DMS153 (cell line): ENCODE measurements around the gene APBB2.

ENCODE experiments used
- DNase-seq: peaks from one replicate; lab custom pipeline; 2025; lab: John Stamatoyannopoulos, UW

The APBB2 gene

GRCh38 chr4:41189076-41189475 lies 25.3 kb downstream of the APBB2 start:
- DNase-seq: no peak

GRCh38 chr4:41185614-41186592 lies 28.4 kb downstream of the APBB2 start:
- DNase-seq: no peak

GRCh38 chr4:41184009-41184408 lies 30.3 kb downstream of the APBB2 start:
- DNase-seq: no peak

GRCh38 chr4:41183021-41183553 lies 31.3 kb downstream of the APBB2 start:
- DNase-seq: no peak

- DNase-seq: no peak
Observed at GRCh38 chr4:41181037-41181436, 33.3 kb downstream of the APBB2 start.

- DNase-seq: no peak
Observed at GRCh38 chr4:41179498-41180195, 34.7 kb downstream of the APBB2 start.

- DNase-seq: no peak
Observed at GRCh38 chr4:41178372-41179370, 35.7 kb downstream of the APBB2 start.

GRCh38 chr4:41177016-41177415 lies 37.3 kb downstream of the APBB2 start:
- DNase-seq: no peak

GRCh38 chr4:41176340-41176739 lies 38.0 kb downstream of the APBB2 start:
- DNase-seq: no peak

- no peak for DNase-seq
Observed at GRCh38 chr4:41175794-41176193, 38.5 kb downstream of the APBB2 start.

- DNase-seq: no peak
Observed at GRCh38 chr4:41174444-41174843, 39.9 kb downstream of the APBB2 start.

- DNase-seq: no peak
Observed at GRCh38 chr4:41172786-41173185, 41.6 kb downstream of the APBB2 start.

- no peak for DNase-seq
Observed at GRCh38 chr4:41169256-41169800, 45.0 kb downstream of the APBB2 start.

- DNase-seq: no peak
Observed at GRCh38 chr4:41167191-41167590, 47.2 kb downstream of the APBB2 start.

GRCh38 chr4:41164405-41164804 lies 49.9 kb downstream of the APBB2 start:
- no peak for DNase-seq

GRCh38 chr4:41161355-41161754 lies 53.0 kb downstream of the APBB2 start:
- no peak for DNase-seq

GRCh38 chr4:41160856-41161255 lies 53.5 kb downstream of the APBB2 start:
- DNase-seq: no peak

GRCh38 chr4:41160012-41160789 lies 54.1 kb downstream of the APBB2 start:
- no peak for DNase-seq

GRCh38 chr4:41158756-41159155 lies 55.6 kb downstream of the APBB2 start:
- DNase-seq: no peak

- DNase-seq: no peak
Observed at GRCh38 chr4:41158274-41158673, 56.1 kb downstream of the APBB2 start.

GRCh38 chr4:41157009-41157408 lies 57.3 kb downstream of the APBB2 start:
- no peak for DNase-seq
